Body of pancreas (tissue), 4 donors: ENCODE measurements around the gene RPUSD1.
"Not testable (repeated sequence)": the region's sequence is repeated elsewhere in the genome, so short reads cannot be mapped to it uniquely, and the experiment has no call there.

ENCODE experiments used
- CTCF ChIP-seq, 7 experiments: fragments of 450-650 bp in 4 of 7; fragments of 200-600 bp in 3 of 7; sonication (generic) in 3 of 7; IDR thresholded peaks; one replicate each; pipeline ENCODE4 v1.5.1; 2016 to 2019; ENCODE audit warnings: antibody characterized with exemption in 7 of 7
- POLR2A ChIP-seq, 3 donors: fragments of 450-650 bp; IDR thresholded peaks; one replicate each; pipeline ENCODE4 v1.6.1; 2016; ENCODE audit warnings: antibody characterized with exemption in 3 of 3, mild to moderate bottlenecking in 2 of 3

- TF ChIP-seq CTCF, POLR2A (IDR thresholded peaks at IDR 0.05): not testable (repeated sequence)
Measured at GRCh38 chr16:776298-776697, 11.9 kb downstream of the RPUSD1 start.
